Chondrocyte (in vitro differentiated cells): ENCODE data around the gene ELK1. TPM values are rescaled to one million over a fixed set of nuclear protein-coding genes. Genes with fewer than 3 reads are reported as not detected.

Experiments
- DNase-seq: peaks from one replicate; pipeline ENCODE4 v3.0.0; 2021; ENCODE audit warnings: mixed read lengths, low spot score
- H3K27ac Mint-ChIP-seq: one replicate; pipeline ENCODE4 v1.8.0; 2021; ENCODE audit warnings: mild to moderate bottlenecking, moderate library complexity, mixed read lengths; ENCODE audit not compliant: unreplicated experiment
- H3K27me3 Mint-ChIP-seq: 2 replicates; pipeline ENCODE4 v1.8.0; 2021; ENCODE audit warnings: low read depth, mixed read lengths
- H3K36me3 Mint-ChIP-seq: 2 replicates; pipeline ENCODE4 v1.8.0; 2021; ENCODE audit warnings: low read depth, mixed read lengths
- H3K4me1 Mint-ChIP-seq: 2 replicates; pipeline ENCODE4 v1.8.0; 2021; ENCODE audit warnings: low read depth, mild to moderate bottlenecking, mixed read lengths
- H3K4me3 Mint-ChIP-seq: one replicate; pipeline ENCODE4 v1.8.0; 2021; ENCODE audit warnings: mild to moderate bottlenecking, moderate library complexity, mixed read lengths; ENCODE audit not compliant: unreplicated experiment
- H3K9me3 Mint-ChIP-seq: 2 replicates; pipeline ENCODE4 v1.8.0; 2021; ENCODE audit warnings: low read depth, mixed read lengths
- CTCF ChIP-seq: fragments of 200-600 bp; sonication (generic); IDR thresholded peaks from 2 replicates; pipeline ENCODE4 v1.5.0; 2021; ENCODE audit warnings: antibody characterized with exemption, mild to moderate bottlenecking, moderate library complexity
- long read RNA-seq: library from polyadenylated mRNA; stranded (forward); transcript quantifications from one replicate; pipeline ENCODE4 v2.0.0, GENCODE V29; 2021
- total RNA-seq: library from RNA; stranded (reverse); gene quantifications from 3 replicates; pipeline ENCODE4 v1.2.1, GENCODE V29; 2021

Gene ELK1
- 32.6 to 37.9 TPM (median 34.7 TPM) in 3 replicates for total RNA-seq
- long read RNA-seq, transcript ELK1-203 (7 exons, 2,258 nt) = minor isoform, 7 of 33 reads
- long read RNA-seq, transcript ELK1-201 (6 exons, 2,695 nt) = major isoform, 10 of 33 reads
- long read RNA-seq, partial matches to known transcripts = 14 of 33 reads
- long read RNA-seq, other reads (novel, unspliced or antisense) = 2 of 33 reads

DNA sequence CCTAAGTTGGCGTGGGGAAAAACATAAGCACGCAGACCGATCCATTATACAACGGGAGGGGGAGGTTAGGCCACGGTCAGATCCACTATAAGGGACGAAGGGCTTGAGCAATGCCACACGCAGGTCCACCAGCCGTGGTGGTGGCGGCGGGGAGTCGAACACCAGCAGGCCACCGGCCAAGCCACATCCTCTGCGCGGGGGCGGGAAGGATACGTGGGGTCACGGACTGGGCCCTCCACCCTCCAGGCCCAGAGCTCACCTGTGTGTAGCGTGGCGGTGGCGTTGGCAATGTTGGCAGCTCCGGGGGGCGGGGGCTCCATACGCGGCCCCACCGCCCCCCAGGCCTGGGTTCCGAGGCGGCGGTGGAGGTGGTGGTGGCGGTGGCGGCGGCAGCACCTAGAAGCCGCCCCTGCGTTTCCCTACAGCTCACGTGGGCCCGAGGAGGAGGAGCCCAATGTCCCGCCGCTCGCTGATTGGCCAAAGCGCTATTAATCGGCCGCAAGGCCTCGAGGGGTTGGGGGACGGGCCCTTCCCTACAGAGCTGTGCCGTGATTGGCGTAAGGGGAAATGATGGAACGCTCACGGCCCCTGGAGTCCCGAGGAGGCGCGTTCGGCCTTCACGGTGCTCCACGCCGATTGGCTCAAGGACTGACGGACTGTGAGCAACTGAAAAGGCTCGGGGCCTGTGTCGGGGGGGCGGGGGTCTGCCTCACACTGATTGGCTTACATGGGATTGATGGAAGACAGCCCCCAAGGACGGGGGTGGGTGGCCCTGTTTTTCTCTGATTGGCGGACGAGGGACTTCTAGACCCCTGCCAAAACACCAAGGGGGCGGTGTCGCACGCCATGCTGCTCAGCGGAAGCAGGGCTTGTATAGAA is at the start of gene ELK1:
Gene ELK1, minus strand, starts transcription at position 400 of the 879 bp plus-strand sequence. CDS start 9,122 bp downstream, outside the sequence.
- H3K27me3 Mint-ChIP-seq = no peaks in the 10 kb centered on the region
- DNase-seq = peak; percentile 97
- peak; percentile 20 for TF ChIP-seq CTCF
- H3K9me3 Mint-ChIP-seq = peaks cover 3% of the 10 kb centered on the region
- peak within 1 kb of the TSS; percentile 96 for H3K27ac Mint-ChIP-seq
- H3K36me3 Mint-ChIP-seq = no peaks in the 10 kb centered on the region
- H3K4me1 Mint-ChIP-seq = peaks cover 25% of the 10 kb centered on the region
- peak within 1 kb of the TSS; percentile 78 for H3K4me3 Mint-ChIP-seq

- no peaks in the 10 kb centered on the region for H3K4me1 Mint-ChIP-seq
- no peak for TF ChIP-seq CTCF
- no peak overlapping the region for H3K4me3 Mint-ChIP-seq
- DNase-seq = no peak
- H3K27ac Mint-ChIP-seq = no peak overlapping the region
- H3K36me3 Mint-ChIP-seq = no peaks in the 10 kb centered on the region
- H3K9me3 Mint-ChIP-seq = peaks cover 15% of the 10 kb centered on the region
- H3K27me3 Mint-ChIP-seq = peaks cover 3% of the 10 kb centered on the region
Measured at GRCh38 chrX:47697181-47697580, 46.8 kb upstream of the ELK1 start.

DNA sequence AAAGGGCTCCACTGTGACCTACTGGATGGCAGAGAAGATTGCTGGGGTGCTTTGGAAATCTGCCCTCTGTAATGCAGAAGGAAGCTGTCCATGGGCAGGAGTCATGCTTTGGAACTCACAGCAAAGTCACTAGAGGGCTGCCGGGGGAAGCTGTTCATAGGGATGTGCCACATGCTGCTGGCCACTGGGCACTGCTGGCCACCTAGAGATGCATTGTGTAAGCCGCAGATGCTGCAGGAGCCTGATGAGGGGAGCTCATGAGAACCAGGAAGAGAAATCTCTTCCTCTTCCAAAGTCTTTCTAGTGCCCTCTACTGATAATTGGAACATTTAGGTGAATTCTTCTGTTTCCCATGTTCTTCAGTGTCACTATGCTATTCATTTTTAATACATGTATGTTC is 39.8 kb upstream of the ELK1 start:
- peaks cover 5% of the 10 kb centered on the region for H3K9me3 Mint-ChIP-seq
- DNase-seq = no peak
- peaks cover 2% of the 10 kb centered on the region for H3K27me3 Mint-ChIP-seq
- TF ChIP-seq CTCF = no peak
- H3K36me3 Mint-ChIP-seq = no peaks in the 10 kb centered on the region
- H3K4me3 Mint-ChIP-seq = no peak overlapping the region
- no peaks in the 10 kb centered on the region for H3K4me1 Mint-ChIP-seq
- H3K27ac Mint-ChIP-seq = no peak overlapping the region

DNA sequence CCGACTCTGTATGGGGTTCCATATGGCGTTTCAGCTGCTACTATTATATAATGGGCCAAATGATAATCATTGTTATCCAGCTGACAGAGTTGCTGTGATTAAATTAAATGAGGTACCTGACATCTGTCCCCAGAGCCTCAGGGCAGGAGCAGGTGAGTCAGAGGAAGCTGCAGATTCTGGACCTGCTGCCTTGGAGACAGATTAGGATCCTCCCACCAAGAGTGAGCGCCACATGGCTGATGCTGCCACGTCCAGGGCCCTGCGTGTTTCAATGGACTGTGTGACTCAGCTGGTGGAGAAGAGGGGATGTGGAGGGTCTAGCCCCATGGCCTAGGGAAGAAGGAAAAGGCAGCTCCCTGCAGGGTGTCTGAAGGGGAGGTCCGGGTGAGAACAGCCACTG is 36.9 kb upstream of the ELK1 start:
- Mint-ChIP-seq H3K27me3 (peaks cover 2% of the 10 kb centered on the region), H3K9me3 (peaks cover 8% of the 10 kb centered on the region), H3K4me3 (no peak overlapping the region), H3K36me3 (no peaks in the 10 kb centered on the region), H3K4me1 (no peaks in the 10 kb centered on the region), H3K27ac (no peak overlapping the region)
- TF ChIP-seq CTCF = no peak
- DNase-seq = no peak

GRCh38 chrX:47683829-47684205 is 33.5 kb upstream of the ELK1 start:
- Mint-ChIP-seq H3K27ac (no peak overlapping the region), H3K9me3 (peaks cover 10% of the 10 kb centered on the region), H3K36me3 (no peaks in the 10 kb centered on the region), H3K27me3 (peaks cover 8% of the 10 kb centered on the region), H3K4me1 (no peaks in the 10 kb centered on the region), H3K4me3 (no peak overlapping the region)
- TF ChIP-seq CTCF = no peak
- no peak for DNase-seq
